ENCODE data around the gene DNAAF2.
"Not testable (repeated sequence)": the region's sequence is repeated elsewhere in the genome, so short reads cannot be mapped to it uniquely, and the experiment has no call there.

DNAAF2 gene

DNA sequence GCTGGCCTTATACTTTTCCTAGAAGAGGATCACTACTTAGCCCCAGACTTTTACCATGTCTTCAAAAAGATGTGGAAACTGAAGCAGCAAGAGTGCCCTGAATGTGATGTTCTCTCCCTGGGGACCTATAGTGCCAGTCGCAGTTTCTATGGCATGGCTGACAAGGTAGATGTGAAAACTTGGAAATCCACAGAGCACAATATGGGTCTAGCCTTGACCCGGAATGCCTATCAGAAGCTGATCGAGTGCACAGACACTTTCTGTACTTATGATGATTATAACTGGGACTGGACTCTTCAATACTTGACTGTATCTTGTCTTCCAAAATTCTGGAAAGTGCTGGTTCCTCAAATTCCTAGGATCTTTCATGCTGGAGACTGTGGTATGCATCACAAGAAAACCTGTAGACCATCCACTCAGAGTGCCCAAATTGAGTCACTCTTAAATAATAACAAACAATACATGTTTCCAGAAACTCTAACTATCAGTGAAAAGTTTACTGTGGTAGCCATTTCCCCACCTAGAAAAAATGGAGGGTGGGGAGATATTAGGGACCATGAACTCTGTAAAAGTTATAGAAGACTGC lies 12.9 kb downstream of the DNAAF2 start:
- no peak for DNase-seq (ENCODE audit: low read depth, low spot score)

DNA sequence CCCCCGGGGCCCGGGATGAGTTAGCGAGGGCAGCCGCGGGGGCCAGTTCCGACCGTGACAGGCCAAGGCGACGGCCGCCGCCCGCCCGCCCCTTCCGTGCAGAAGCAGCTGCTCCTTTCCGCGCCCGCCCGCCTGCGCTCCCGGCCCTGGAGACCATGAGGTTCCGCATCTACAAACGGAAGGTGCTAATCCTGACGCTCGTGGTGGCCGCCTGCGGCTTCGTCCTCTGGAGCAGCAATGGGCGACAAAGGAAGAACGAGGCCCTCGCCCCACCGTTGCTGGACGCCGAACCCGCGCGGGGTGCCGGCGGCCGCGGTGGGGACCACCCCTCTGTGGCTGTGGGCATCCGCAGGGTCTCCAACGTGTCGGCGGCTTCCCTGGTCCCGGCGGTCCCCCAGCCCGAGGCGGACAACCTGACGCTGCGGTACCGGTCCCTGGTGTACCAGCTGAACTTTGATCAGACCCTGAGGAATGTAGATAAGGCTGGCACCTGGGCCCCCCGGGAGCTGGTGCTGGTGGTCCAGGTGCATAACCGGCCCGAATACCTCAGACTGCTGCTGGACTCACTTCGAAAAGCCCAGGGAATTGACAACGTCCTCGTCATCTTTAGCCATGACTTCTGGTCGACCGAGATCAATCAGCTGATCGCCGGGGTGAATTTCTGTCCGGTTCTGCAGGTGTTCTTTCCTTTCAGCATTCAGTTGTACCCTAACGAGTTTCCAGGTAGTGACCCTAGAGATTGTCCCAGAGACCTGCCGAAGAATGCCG lies 13.7 kb downstream of the DNAAF2 start:
- DNase-seq (ENCODE audit: low read depth, low spot score), result peak; percentile 72

DNA sequence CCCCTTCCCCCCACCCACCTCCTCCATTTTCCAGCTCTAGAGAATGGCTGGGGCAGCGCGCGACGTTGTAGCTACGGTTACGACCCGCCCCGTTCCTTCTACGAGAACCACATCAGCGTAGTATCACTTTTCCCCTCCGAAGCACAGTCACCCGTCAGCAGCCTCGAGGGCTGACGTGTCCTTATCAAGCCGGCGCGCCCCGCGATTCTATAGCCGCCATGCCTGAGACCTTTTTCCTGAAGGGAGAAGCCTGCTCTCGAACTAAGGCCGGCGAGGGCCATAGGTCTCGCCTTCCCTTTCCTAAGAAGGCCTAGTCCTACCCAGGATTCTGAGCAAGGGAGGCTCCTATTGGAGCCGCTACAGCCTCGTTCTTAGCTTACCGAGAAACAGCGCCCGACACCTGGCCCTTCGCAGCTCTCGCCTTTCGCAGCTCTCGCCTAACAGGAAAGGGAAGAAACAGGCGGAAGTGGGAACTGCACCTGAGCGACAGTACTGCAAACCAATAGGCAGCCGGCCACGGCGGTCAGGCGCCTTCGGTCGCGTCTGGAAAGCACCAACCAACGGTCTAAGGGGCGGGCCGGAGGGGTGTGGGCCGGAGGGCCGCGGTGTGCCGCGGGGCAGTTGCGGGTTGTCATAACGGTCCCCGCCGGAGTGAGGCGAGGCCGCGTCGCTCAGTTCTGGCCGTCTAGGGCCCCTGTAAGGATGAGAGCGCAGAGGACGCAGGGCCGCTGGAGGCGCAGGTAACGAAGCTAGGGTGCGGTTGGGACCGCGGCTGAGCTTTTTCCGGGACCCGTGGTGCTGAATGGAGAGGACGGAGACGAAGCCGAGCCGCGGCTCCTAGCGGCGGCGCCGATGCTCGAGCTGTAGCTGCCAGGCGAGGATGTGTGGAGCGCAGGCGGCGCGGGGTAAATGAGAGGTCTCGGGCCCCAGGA lies 14.6 kb downstream of the DNAAF2 start, which contains the start of the genes MGAT2 and RPL36AL:
Gene MGAT2, plus strand, starts transcription at position 618 of the 932 bp plus-strand sequence. CDS start 470 bp downstream, outside the sequence.
Gene RPL36AL, minus strand, starts transcription at position 445 of the 932 bp plus-strand sequence. CDS start 1,522 bp downstream, outside the sequence.
- peak; percentile 99 for DNase-seq (ENCODE audit: low read depth, low spot score)

DNA sequence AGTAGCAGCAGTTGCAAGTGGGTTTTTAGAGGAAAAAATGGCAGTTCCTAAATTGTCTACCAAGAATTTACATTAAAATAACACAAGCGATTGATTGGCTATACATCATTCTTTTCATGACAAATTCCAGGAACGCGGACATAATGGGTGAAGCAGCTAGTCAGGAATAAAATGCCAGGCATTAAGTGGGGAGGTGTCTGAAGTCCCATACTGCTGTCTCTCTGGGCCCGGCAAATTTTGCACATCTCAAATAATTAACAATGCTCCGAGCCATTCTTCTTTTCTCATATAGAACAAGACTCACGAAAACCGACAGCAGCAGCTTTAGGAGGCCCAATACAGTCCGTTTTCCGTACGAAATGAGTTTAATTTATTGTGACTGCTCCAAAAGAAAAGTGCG lies 15.3 kb downstream of the DNAAF2 start:
- no peak for DNase-seq (ENCODE audit: low read depth, low spot score)

DNA sequence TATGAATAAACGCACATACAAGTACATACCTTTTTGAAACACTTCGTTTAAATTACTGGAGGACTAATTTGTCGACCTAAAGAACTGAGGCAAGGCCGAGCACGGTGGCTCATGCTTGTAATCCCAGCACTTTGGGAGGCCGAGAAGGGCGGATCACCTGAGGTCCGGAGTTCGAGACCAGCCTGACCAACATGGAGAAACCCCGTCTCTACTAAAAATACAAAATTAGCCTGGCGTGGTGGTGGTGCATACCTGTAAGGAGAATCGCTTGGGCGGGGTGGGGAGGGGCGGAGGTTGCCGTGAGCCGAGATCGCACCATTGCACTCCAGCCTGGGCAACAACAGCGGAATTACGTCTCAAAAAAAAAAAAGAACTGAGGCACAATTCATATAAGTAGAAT lies 15.8 kb downstream of the DNAAF2 start:
- DNase-seq (ENCODE audit: low read depth, low spot score), result not testable (repeated sequence)

DNA sequence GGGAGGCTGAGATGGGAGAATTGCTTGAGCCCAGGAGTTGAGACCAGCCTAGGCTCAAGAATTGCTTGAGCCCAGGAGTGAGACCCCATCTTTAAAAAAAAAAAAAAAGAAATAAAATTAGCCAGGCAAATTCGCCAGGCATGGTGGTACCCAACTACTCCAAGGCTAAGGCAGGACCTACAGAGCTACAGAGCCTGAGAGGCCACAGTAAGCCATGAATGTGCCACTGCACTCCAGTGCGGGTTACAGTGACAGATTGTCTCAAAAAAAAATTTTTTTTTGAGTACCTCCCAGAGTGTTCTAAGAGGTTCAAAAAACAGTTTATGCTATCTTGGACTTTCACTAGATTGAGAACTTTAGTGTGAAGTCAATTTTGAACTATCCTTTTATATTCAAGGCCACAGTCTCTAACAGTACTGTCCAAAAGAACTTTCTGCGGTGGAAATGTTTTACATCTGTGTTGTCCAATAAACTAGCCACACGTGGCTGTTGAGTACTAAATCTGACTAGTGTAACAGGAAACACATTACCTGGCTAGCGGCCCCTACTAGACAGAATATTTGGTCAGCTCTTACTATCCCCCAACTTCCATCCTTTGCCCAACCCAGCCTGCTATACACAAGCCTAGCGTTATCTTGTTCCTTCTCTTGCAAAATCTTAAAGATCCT lies 17.1 kb downstream of the DNAAF2 start:
- no peak for DNase-seq (ENCODE audit: low read depth, low spot score)

DNA sequence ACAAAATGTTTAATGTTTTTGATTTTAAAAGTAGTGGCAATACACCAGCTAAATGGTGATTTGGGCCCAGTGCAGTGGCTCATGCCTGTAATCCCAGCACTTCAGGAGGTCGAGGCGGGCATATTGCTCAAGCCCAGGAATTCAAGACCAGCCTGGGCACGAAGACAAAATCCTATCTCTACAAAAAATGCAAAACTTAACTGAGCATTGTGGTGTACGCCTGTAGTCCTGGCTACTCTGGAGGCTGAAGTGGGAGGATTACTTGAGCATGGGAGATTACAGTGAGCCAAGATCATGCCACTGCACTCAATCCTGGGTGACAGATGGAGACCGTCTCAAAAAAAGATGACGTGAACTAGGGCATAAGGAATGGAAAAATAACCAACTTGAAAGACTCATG lies 19.3 kb downstream of the DNAAF2 start:
- no peak for DNase-seq (ENCODE audit: low read depth, low spot score)

DNA sequence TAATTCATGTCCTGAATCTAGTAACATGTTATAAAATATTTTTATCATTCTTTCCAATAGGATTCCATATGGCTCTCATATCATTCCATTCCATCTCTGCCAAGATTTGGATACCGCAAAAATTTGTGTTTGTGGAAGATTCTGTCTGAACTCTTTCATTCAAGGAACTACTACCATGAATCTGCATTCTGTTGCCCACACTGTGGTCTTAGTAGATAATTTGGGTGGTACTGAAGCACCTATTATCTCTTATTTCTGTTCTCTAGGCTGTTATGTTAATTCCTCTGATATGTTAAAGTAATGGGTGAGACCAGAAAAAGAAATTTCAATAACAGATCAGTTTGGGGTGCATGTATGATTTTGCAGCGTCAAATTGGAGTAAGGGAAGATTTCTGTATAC lies 20.8 kb downstream of the DNAAF2 start:
- no peak for DNase-seq (ENCODE audit: low read depth, low spot score)

DNA sequence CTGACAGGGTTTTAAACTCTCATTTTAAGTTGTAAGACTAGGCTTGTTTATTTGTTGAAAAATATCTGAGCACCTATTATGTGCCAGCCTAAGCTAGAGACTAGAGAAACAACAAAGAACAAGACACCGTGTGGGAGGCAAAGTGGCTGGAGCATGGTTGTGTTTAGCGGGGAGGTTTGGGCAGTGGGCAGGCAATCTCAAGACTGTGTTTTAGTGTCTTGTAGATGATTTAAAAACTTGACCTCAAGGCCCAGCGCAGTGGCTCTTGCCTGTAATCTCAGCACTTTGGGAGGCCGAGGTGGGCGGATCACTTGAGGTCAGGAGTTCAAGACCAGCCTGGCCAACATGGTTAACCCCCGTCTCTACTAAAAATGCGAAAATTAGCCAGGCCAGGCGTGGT lies 22.4 kb downstream of the DNAAF2 start:
- no peak for DNase-seq (ENCODE audit: low read depth, low spot score)

DNA sequence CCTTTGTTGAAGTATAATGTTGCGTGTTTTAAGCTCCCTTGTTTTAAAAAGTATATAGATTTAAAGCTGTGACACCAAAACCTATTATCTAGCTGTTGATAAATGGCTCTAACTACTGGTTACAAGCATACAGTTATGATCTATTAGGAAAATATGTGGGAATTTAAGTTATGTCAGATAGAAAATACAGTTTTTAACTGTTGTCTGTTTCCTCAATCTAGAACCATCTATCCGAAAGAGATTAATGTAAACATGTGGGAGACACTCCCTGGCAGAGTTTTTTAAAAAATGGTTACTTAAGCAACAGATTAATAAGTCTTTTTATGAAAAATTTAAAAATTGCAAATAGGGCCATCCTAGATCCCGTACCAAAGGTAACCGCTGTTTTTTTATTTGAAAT lies 22.8 kb downstream of the DNAAF2 start:
- DNase-seq (ENCODE audit: low read depth, low spot score), result no peak

DNA sequence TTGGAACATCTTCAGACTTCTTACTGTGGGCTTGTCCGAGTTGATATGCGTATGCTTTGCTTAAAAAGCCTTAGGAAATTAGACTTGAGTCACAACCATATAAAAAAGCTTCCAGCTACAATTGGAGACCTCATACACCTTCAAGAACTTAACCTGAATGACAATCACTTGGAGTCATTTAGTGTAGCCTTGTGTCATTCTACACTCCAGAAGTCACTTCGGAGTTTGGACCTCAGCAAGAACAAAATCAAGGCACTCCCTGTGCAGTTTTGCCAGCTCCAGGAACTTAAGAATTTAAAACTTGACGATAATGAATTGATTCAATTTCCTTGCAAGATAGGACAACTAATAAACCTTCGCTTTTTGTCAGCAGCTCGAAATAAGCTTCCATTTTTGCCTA lies 27.5 kb downstream of the DNAAF2 start:
- no peak for DNase-seq (ENCODE audit: low read depth, low spot score)

DNA sequence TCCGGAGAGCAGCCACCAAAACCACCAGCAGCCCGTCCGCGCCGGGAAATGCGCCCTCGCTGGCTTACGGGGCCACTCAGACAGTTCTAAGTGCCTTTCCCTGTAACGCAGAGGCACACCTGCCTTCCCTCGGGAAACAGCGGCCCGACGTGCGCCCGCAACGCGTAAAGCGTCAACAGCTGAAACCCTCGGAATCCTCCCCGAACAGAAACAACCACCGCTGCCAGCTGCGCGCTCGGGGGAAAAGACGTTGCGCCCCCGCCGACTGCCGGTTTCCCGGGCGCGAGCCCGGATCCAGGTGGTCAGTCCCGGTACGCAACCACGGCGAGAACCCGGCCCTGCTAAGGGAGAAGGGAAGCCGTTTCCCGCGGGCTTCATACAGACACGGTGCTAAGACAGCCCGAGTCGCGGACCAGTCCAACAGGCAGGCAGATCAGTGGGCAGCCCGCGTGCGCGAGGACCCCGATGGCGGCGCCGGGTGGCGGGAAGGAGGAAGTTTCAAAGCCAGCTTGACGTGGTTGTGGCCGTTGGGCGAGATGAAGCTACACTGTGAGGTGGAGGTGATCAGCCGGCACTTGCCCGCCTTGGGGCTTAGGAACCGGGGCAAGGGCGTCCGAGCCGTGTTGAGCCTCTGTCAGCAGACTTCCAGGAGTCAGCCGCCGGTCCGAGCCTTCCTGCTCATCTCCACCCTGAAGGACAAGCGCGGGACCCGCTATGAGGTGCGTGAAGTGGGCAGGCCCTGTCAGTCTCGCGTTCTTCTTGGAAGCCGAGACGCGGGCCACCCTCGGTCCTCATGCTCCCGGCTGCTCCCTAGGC lies 36.4 kb downstream of the DNAAF2 start, which contains the start of gene LRR1:
Gene LRR1, plus strand, starts transcription at position 456 of the 816 bp plus-strand sequence. Its CDS starts 81 bp downstream, at position 537.
- peak; percentile 90 for DNase-seq (ENCODE audit: low read depth, low spot score)

DNA sequence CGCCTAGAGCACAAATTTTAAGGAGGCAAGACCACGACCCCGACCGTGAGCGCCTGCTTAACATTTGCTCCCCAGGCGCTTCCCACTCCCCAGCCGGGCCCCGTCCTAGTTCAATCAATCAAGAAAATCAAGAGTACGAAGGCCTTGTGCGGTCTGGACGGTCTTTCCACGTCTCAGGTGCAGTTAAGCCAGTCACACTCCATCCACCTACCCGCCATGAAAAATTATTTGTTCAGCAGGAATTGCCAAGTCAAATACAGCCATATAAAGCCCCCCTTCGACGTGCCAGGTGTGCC lies 36.9 kb downstream of the DNAAF2 start:
- no peak for DNase-seq (ENCODE audit: low read depth, low spot score)

DNA sequence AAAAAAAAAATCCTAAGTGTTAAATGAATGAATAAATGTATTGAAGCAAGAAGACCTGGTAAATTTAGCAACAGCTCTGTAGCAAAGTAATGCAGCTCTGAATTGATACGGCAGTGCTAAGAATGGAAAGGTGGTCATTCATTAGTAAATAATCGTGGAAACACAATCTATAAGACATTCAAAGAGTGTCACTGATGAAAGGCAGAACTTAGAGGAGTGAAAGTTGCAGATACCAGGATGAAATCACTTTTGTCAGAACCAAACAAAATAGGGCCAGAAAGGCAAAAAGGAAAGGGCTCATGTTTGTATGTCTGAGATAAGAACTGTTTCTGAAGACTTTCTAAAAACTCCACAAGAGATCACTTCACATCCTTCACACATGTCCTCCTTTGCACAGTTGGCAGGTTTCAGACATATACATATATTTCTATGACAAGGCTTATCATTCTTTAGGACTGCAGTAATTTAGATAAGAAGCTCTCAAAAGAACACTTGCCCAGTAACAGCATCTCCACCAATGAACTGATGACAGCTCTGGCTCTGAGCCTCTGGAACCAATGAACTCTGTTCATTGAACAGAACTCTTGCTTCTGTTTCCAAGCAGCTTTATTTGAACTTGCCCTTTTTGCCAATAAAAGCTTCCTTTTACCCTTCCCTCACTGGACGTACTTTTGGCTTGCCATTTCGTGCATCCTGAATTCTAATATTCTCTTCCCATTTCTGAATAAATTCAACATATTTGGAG lies 40.5 kb downstream of the DNAAF2 start:
- no peak for DNase-seq (ENCODE audit: low read depth, low spot score)

DNA sequence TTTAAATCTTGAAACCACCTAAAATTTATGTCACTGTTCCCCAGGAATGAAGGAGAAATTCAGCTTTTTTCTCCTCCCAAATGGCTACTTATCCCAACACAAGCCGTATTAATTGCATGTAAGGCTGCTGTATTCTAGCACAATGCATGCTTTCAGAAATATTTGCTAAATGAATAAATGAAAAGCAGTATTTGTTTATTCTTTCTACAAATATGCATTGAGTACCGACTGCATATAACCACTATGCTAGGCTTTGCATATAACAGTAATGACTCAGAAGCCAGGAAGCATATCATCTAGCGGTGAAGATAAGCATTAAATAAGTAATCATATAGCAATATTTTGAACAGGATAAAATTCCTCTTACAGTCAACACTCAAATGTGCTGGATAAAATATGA lies 42.0 kb downstream of the DNAAF2 start:
- DNase-seq (ENCODE audit: low read depth, low spot score), result no peak

DNA sequence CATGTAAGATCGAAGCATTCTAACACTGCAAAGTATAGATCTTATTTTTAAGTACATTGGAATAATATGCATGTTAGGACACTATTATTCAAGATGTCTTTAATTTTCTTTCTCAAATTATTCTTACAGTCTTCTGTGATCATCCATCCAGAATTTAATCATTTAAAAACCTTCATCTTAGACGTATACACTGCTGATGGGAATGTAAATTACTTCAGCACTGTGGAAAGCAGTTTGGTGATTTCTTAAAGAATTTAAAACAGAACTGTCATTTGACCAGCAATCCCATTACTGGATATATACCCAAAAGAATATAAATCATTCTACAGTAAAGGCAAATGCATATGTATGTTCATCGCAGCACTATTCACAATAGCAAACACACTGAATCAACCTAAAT lies 45.7 kb downstream of the DNAAF2 start:
- DNase-seq (ENCODE audit: low read depth, low spot score), result no peak

DNA sequence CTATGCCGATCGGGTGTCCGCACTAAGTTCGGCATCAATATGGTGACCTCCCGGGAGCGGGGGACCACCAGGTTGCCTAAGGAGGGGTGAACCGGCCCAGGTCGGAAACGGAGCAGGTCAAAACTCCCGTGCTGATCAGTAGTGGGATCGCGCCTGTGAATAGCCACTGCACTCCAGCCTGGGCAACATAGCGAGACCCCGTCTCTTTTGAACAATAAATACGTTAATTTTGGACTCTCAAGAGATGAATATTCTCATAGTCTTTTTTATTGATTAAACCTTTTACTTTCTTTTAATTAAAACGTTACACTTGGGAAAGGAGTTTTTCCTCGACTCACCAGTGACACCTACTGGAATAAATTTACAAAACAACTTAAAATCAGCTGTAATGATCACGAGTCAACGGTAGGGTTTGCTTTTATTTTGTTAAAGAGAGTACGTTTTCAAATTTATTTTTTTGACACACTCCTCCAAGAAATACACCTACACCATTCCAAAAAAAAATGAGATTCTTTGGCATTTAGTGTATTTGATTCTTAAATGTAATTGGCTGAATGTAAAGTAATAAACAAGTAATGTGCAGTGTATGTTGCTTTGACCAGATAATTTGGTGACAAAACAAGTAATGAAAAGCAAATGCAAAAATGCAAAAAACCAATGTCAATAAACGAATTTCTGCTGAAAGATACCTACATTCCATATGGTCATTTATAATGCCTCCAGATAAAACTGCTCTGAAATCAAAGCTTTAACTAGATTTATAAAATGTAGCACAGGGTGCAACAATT lies 48.2 kb downstream of the DNAAF2 start:
- DNase-seq (ENCODE audit: low read depth, low spot score), result peak; percentile 82

DNA sequence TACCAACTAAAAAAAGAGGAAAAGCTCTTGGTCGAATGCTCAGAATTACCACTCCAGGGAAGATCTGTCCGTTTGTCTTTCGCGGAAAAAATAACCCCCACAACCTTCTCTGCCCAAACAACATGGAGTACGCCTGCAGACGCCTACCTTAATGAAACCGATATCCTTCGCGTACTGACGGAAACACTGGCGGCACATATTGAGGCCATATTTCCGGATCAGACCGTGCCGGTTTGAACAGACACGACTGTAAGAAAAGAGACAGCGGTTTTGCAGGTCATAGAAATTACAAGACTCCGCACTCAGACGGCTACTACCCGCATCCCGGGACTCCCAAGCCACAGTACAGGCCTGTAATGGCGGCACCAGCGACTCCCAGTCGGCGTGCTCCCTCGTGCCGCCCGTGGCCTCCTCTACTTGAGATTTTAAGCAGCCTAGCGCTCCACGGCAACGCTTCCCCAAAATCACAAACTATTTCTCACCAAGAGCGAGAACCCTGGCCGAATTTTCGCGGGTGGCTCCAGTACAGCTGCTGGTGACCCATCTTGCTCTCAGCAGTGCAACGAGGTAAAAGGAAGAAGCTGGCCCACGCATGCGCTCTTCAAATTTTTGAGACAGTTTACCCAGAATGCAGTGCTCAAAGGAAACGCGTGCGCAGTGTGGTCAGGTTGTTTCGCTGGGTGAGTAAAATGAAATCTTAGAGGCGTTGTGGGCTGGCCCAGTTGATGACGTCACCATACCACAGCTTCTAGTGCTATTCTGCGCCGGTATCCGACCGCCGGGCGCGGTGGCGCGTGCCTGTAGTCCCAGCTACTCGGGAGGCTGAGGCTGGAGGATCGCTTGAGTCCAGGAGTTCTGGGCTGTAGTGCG lies 49.0 kb downstream of the DNAAF2 start, which contains the start of gene RPS29:
Gene RPS29, minus strand, starts transcription at position 578 of the 870 bp plus-strand sequence. Its CDS starts 34 bp downstream, at position 544.
- peak; percentile 100 for DNase-seq (ENCODE audit: low read depth, low spot score)
